Skeletal muscle satellite cell (primary cell): ENCODE data around the gene LRATD1. TPM values are rescaled to one million over a fixed set of nuclear protein-coding genes. Genes with fewer than 3 reads are reported as not detected.
A peak's percentile ranks its signal among the peaks of the same experiment; 100 is the strongest.

Source experiments
- H3K27me3 ChIP-seq: 2 replicates; pipeline ENCODE4 v1.7.0; 2013; ENCODE audit warnings: low read length; ENCODE audit not compliant: control insufficient read depth, insufficient read depth
- H3K36me3 ChIP-seq: 2 replicates; pipeline ENCODE4 v1.7.0; 2013; ENCODE audit warnings: mild to moderate bottlenecking, control low read depth, low read length; ENCODE audit not compliant: insufficient read depth
- H3K4me1 ChIP-seq: 2 replicates; pipeline ENCODE4 v1.7.0; 2013; ENCODE audit warnings: low read length; ENCODE audit not compliant: control insufficient read depth, insufficient read depth
- H3K4me2 ChIP-seq: 2 replicates; pipeline ENCODE4 v1.7.0; 2013; ENCODE audit warnings: mild to moderate bottlenecking, low read length
- H3K4me3 ChIP-seq: 2 replicates; pipeline ENCODE4 v1.7.0; 2013; ENCODE audit warnings: low read length
- H3K9ac ChIP-seq: 2 replicates; pipeline ENCODE4 v1.7.0; 2013; ENCODE audit warnings: mild to moderate bottlenecking, low read depth, low read length, moderate library complexity
- H3K9me3 ChIP-seq: replicated peaks from 2 replicates; pipeline ENCODE4 v1.7.0; 2013; ENCODE audit warnings: mild to moderate bottlenecking, control low read depth, low read length
- total RNA-seq: library from RNA; depleted of rRNA; stranded (reverse); fragments of >200 nt; gene quantifications from 2 replicates; pipeline ENCODE4 v1.2.3, GENCODE V29; 2012; rRNA removed

The LRATD1 gene, protein sequence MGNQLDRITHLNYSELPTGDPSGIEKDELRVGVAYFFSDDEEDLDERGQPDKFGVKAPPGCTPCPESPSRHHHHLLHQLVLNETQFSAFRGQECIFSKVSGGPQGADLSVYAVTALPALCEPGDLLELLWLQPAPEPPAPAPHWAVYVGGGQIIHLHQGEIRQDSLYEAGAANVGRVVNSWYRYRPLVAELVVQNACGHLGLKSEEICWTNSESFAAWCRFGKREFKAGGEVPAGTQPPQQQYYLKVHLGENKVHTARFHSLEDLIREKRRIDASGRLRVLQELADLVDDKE
- 0.66 and 1.0 TPM in 2 replicates for total RNA-seq

DNA sequence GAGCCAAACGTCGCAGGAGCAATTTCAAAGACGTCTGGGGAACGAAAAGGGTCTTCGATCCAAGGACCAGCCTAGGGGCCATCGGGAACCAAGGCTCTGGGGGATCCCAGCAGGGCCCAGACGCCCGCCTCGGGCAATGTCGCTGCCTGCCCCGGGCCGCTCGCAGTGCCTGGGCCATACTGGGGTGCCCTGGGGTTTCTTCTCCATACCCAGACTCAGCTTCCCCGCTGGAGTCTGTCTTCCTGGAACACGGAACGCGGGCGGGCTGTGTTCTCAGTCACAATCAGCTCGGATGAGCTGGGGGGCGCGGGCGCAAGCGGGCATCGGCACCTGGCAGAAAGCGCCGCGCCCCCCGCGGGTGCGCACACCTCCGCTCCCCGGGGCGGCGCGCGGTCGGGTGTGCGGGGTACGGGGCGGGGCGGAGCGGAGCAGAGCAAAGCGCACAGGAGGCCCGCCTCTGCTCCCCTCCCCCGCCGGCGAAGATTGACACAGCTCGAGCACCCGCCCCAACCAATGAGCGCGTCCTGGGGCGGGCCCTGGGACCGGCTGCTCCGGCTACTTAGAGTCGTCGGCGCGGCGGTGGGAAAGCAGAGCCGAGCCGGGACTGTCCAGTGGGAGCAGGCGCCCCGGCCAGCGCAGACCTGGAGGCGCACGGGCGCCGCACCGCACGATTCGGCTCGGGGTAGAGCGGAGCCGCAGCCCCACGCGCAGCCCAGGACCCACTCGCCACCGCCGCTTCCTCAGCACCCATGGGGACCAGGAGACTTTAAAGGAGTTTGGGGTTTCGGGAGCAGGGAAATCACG lies at the start of gene LRATD1:
TSS of gene LRATD1 (plus strand) at position 585 of the 804 bp plus-strand sequence. CDS start 1,263 bp downstream, outside the sequence.
- no peaks in the 10 kb centered on the region for H3K9me3 ChIP-seq
- peaks cover 14% of the 10 kb centered on the region for H3K27me3 ChIP-seq
- H3K4me3 ChIP-seq: peak within 1 kb of the TSS; percentile 72
- peak within 1 kb of the TSS; percentile 89 for H3K4me2 ChIP-seq
- peak within 1 kb of the TSS; percentile 67 for H3K9ac ChIP-seq
- no peaks in the 10 kb centered on the region for H3K36me3 ChIP-seq
- H3K4me1 ChIP-seq: peaks cover 21% of the 10 kb centered on the region

DNA sequence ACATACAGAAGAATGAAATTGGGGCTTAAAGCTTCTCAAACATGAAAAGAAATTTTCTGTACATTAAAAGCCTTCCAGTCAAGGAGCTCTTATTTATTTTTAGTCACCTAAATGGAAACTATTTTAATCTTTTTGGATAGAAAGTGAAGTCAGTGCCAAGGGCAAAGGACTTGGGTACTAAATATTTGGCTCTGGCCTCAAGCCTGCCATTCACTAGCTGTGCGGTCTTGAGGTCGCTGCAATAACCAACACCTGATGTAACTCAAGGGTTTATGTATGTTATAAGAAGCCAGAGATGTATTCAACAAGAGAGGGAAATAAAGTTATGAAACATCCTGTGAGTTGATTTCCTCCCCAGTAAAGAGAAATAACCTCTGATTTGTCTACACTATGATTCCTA lies 49.5 kb upstream of the LRATD1 start:
- H3K9ac ChIP-seq: no peak overlapping the region
- H3K4me3 ChIP-seq: no peak overlapping the region
- H3K9me3 ChIP-seq: no peaks in the 10 kb centered on the region
- no peaks in the 10 kb centered on the region for H3K36me3 ChIP-seq
- no peak overlapping the region for H3K4me2 ChIP-seq
- no peaks in the 10 kb centered on the region for H3K27me3 ChIP-seq
- H3K4me1 ChIP-seq: no peaks in the 10 kb centered on the region

DNA sequence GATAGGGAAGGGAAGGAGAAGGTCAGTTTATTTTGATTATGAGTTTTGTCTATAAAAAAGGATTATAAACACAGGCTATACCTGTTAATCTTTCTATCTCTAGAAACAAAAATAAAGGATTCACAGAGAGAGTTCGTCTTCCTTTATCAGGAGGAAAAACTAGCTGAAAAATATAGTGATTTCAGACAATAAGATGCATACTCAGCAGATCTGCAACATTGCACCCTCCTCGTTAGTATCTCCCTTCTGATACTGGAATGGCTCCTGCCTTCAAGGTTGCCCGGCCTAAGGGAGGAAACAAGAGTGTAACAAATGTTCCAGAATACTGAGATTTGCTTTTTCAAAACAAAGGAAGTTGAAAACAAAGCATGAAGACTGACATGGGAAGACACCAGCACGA lies 48.7 kb upstream of the LRATD1 start:
- H3K4me3 ChIP-seq: no peak overlapping the region
- H3K9me3 ChIP-seq: no peaks in the 10 kb centered on the region
- no peak overlapping the region for H3K9ac ChIP-seq
- no peaks in the 10 kb centered on the region for H3K4me1 ChIP-seq
- no peaks in the 10 kb centered on the region for H3K36me3 ChIP-seq
- H3K27me3 ChIP-seq: no peaks in the 10 kb centered on the region
- H3K4me2 ChIP-seq: no peak overlapping the region

DNA sequence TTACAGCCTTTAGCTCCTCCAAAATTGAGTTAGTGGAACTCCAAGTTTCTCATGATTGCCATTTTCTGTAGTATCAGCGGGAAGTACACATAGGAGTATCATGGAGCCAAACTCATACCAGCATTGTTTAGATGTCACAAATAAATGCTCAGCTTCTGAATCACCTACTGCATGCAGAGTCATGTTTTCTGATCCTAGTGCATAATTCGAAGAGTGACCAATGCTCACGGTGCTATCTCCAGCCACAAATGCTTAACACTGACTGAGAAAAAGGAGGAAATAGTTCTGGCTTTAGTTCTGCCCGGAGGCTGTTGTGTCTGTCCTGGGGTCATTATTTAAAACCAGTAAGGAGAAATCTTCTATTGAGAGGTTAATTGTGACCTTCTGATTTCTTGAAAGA lies 45.4 kb upstream of the LRATD1 start:
- Histone ChIP-seq H3K36me3 (no peaks in the 10 kb centered on the region), H3K27me3 (no peaks in the 10 kb centered on the region)

DNA sequence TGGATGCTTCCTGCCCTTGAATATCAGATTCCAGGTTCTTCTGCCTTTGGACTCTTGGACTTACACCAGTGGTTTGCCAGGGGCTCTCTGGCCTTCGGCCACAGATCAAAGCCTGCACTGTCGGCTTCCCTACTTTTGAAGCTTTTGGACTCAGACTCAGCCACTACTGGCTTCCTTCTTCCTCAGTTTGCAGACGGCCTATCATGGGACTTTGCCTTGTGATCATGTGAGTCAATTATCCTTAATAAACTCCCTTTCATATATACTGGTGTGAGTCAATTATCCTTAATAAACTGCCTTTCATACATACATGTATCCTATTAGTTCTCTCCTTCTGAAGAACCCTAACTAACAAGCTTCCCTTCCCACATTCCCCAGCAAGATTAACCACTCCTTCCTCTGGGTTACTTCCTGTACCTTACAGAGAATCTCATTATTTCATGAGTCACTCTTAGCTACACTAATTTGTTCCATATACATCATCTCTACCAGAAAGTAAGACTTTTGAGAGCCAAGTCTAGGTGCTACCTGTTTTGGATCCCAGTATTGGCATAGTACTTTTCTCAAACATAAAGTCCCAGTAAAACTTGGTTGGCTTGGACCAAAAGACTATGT lies 31.3 kb upstream of the LRATD1 start:
- Histone ChIP-seq H3K4me1 (no peaks in the 10 kb centered on the region), H3K4me3 (no peak overlapping the region), H3K9ac (no peak overlapping the region), H3K4me2 (no peak overlapping the region), H3K9me3 (no peaks in the 10 kb centered on the region), H3K27me3 (no peaks in the 10 kb centered on the region), H3K36me3 (no peaks in the 10 kb centered on the region)

More for the DNA sequence above, 45.4 kb upstream of the LRATD1 start:
- Histone ChIP-seq H3K4me2 (no peak overlapping the region), H3K4me1 (no peaks in the 10 kb centered on the region), H3K4me3 (no peak overlapping the region), H3K9ac (no peak overlapping the region), H3K9me3 (no peaks in the 10 kb centered on the region)

DNA sequence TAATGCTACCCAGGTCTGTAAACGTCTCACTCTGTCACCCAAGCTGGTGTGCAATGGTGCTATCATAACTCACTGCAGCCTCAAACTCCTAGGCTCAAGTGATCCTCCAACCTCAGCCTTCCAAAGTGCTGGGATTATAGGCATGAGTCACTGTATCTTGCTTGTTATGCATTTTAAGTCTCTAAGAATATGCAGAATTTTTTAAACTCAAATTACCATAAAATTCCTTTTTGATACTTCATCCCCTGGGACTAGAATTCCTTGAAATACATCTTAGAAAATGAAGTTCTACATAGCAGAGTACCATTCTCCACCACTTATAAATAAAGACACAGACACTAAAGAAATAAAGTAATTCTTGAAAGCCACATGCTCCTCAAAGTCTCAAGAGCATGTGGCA lies 30.2 kb upstream of the LRATD1 start:
- Histone ChIP-seq H3K9me3 (no peaks in the 10 kb centered on the region), H3K4me3 (no peak overlapping the region), H3K9ac (no peak overlapping the region), H3K4me2 (no peak overlapping the region), H3K36me3 (no peaks in the 10 kb centered on the region), H3K27me3 (no peaks in the 10 kb centered on the region), H3K4me1 (no peaks in the 10 kb centered on the region)

DNA sequence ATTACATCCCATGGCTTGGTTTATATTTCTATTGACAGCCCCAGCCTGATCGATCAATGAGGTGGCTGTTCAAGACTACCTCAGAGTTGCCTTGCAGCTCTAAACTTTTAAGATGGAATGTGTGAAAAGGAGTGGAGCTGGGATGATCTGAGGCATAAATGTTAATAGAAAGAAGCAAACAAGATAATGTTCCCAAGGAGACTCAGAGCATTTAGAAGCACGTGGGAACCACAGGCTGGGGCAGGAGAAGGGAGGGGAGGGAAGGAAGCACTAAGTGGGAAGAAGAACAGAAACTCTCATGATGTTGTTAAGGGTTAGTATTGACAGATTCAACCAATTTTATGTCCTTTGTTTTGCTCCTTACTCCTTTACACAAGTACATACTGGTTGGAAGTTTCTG lies 28.8 kb upstream of the LRATD1 start:
- Histone ChIP-seq H3K4me1 (no peaks in the 10 kb centered on the region), H3K36me3 (no peaks in the 10 kb centered on the region), H3K9me3 (no peaks in the 10 kb centered on the region)

DNA sequence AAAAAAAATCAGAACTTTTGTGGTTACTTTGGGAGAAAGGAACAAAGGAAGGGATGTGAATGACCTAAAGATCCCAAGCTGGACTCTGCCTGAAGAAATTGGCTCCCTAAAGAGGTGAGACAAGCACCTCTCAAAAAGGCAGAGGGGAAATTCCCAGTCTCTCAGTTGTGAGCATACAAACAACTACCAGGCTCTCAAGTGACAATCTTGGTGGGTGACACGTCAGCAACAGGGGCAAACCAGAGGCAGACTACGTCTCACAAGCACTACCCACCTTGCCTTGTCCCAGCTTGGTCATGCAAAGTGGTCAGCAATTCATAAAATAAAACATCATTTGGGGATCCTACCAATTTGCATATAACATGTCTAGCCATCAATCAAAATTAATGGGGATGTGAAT lies 24.3 kb upstream of the LRATD1 start:
- Histone ChIP-seq H3K9ac (no peak overlapping the region), H3K36me3 (no peaks in the 10 kb centered on the region), H3K4me3 (no peak overlapping the region), H3K27me3 (no peaks in the 10 kb centered on the region), H3K4me2 (no peak overlapping the region), H3K9me3 (no peaks in the 10 kb centered on the region), H3K4me1 (no peaks in the 10 kb centered on the region)

More for the DNA sequence above, 28.8 kb upstream of the LRATD1 start:
- Histone ChIP-seq H3K4me2 (no peak overlapping the region), H3K4me3 (no peak overlapping the region), H3K9ac (no peak overlapping the region), H3K27me3 (no peaks in the 10 kb centered on the region)

DNA sequence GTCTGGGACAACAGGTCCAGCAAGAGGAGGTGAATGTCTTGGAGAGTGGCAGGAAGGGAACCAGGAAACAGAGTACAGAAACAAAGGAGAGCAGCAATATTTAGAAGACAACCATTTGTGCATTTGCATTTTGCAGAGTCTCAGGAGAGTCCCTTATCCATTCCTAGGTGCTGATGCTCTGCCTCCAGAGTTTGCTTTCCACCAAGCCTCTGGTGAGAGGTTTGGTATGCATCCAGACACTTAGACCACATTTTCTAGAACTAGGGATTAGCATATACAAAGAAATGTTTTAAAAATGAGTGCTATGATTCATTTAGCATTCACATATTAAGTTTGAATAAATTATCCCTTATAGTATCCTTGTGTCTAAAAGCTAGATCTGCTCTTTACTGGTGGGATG lies 18.5 kb upstream of the LRATD1 start:
- no peaks in the 10 kb centered on the region for H3K27me3 ChIP-seq
- H3K4me1 ChIP-seq: no peaks in the 10 kb centered on the region
- H3K9ac ChIP-seq: no peak overlapping the region
- H3K36me3 ChIP-seq: no peaks in the 10 kb centered on the region
- H3K4me3 ChIP-seq: no peak overlapping the region
- no peaks in the 10 kb centered on the region for H3K9me3 ChIP-seq
- H3K4me2 ChIP-seq: no peak overlapping the region

DNA sequence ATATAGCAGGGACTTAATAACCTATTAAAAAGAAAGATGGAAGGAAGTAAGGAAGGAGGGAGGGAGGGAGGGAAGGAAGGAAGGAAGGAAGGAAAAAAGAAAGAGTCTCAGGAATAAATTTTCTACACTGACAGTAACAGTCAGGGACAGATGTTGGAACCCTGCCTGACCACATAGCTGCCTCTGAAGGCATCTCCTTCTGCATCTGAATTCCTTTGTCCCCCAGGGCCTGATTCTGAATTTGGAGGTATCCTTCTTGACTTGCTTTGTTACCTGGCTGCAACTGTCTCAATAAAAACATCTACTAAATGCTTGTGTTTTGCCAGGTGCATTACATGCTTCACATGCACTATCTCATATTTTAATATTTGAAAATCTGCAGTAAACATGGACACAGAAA lies 17.4 kb upstream of the LRATD1 start:
- Histone ChIP-seq H3K4me2 (no peak overlapping the region), H3K36me3 (no peaks in the 10 kb centered on the region), H3K27me3 (no peaks in the 10 kb centered on the region), H3K9me3 (no peaks in the 10 kb centered on the region), H3K9ac (no peak overlapping the region), H3K4me1 (no peaks in the 10 kb centered on the region), H3K4me3 (no peak overlapping the region)

DNA sequence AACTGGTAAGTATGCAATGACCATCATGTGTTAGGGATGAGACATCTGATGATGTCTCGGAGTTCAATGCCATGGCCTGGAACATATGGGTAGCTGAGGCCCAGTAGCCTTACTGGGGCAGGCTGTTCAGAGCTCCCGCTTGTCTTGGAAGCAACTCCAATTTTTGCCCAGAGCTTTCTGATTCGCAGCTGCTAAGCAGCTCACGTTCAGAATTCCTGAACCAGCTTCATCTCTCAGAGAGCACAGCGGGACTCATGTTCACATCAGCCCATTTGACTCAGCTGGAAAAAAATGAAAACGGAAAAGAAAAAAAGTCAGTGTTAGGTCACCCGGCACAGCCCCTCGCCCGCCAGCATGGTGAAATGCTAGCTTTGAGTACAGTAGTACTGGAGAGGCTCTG lies 16.8 kb upstream of the LRATD1 start:
- Histone ChIP-seq H3K4me3 (no peak overlapping the region), H3K9me3 (no peaks in the 10 kb centered on the region), H3K9ac (no peak overlapping the region), H3K4me1 (no peaks in the 10 kb centered on the region), H3K4me2 (no peak overlapping the region), H3K27me3 (no peaks in the 10 kb centered on the region), H3K36me3 (no peaks in the 10 kb centered on the region)
